HFFc6 (cell line): ENCODE results near the gene B3GAT1. TPM values are rescaled to one million over a fixed set of nuclear protein-coding genes. Genes with fewer than 3 reads are reported as not detected.
"Not testable (repeated sequence)": the region's sequence is repeated elsewhere in the genome, so short reads cannot be mapped to it uniquely, and the experiment has no call there.

Experiments
- DNase-seq: peaks from one replicate; pipeline ENCODE4 v3.0.0-alpha.2; 2018
- H3K27ac Mint-ChIP-seq: 2 replicates; pipeline ENCODE4 v1.8.0; 2020; ENCODE audit warnings: mild to moderate bottlenecking, mixed read lengths
- H3K27me3 Mint-ChIP-seq: 2 replicates; pipeline ENCODE4 v1.8.0; 2021; ENCODE audit warnings: mild to moderate bottlenecking, moderate library complexity, mixed read lengths; ENCODE audit not compliant: insufficient read depth
- H3K36me3 Mint-ChIP-seq: 2 replicates; pipeline ENCODE4 v1.8.0; 2021; ENCODE audit warnings: low read depth, mixed read lengths
- H3K4me1 Mint-ChIP-seq: 2 replicates; pipeline ENCODE4 v1.8.0; 2020; ENCODE audit warnings: low read depth, mixed read lengths
- H3K4me3 Mint-ChIP-seq: 2 replicates; pipeline ENCODE4 v1.8.0; 2020; ENCODE audit warnings: mild to moderate bottlenecking, moderate library complexity, mixed read lengths
- H3K9me3 Mint-ChIP-seq: 2 replicates; pipeline ENCODE4 v1.8.0; 2020; ENCODE audit warnings: mild to moderate bottlenecking, mixed read lengths
- CTCF ChIP-seq: fragments of 200-600 bp; sonication (generic); IDR thresholded peaks from 2 replicates; pipeline ENCODE4 v1.5.0; 2021; ENCODE audit warnings: antibody characterized with exemption, mild to moderate bottlenecking
- long read RNA-seq: library from polyadenylated mRNA; unstranded; transcript quantifications from one replicate; pipeline ENCODE4 v2.0.0, GENCODE V29; 2019
- total RNA-seq, 6 experiments: library from RNA; stranded (reverse); fragmentation: NEBNext Ultra II Directional; extraction: Animal tissue kit (Norgen Biotek cat#: 25700); gene quantifications; 2 replicates in 1 of 6; 3 replicates in 5 of 6; pipeline ENCODE4 v1.2.3, GENCODE V29; 2021

B3GAT1 gene, protein sequence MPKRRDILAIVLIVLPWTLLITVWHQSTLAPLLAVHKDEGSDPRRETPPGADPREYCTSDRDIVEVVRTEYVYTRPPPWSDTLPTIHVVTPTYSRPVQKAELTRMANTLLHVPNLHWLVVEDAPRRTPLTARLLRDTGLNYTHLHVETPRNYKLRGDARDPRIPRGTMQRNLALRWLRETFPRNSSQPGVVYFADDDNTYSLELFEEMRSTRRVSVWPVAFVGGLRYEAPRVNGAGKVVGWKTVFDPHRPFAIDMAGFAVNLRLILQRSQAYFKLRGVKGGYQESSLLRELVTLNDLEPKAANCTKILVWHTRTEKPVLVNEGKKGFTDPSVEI
- not detected for total RNA-seq
- long read RNA-seq = 0 reads

- Mint-ChIP-seq H3K27me3 (peaks cover 13% of the 10 kb centered on the region), H3K9me3 (peaks cover 4% of the 10 kb centered on the region; the same call in 1 of the 2 replicates), H3K4me3 (no peak within 1 kb of the TSS), H3K4me1 (no peaks in the 10 kb centered on the region), H3K27ac (no peak within 1 kb of the TSS), H3K36me3 (peaks cover 6% of the 10 kb centered on the region; the same call in 1 of the 2 replicates)
- no peak for DNase-seq
- TF ChIP-seq CTCF = no peak
These were observed at the start of gene B3GAT1 for GRCh38 chr11:134412203-134413042. Gene B3GAT1, minus strand, starts transcription at chr11:134412242. Its CDS starts 24,583 bp downstream, at chr11:134387659.

DNA sequence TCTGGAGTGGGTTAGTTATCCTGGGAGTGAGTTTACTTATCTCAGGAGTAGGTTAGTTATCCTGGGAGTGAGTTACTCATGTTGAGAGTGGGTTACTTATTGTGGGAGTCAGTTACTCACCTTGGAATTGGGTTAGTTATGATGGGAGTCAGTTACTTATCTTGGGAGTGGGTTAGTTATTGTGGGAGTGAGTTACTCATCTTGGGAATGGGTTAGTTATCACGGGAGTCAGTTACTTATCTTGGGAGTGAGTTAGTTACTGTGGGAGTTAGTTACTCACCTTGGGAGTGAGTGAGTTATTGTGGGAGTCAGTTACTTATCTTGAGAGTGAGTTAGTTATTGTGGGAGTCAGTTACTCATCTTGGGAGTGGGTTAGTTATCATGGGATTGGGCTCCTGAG is 49.6 kb upstream of the B3GAT1 start:
- peaks cover 46% of the 10 kb centered on the region for H3K9me3 Mint-ChIP-seq

DNA sequence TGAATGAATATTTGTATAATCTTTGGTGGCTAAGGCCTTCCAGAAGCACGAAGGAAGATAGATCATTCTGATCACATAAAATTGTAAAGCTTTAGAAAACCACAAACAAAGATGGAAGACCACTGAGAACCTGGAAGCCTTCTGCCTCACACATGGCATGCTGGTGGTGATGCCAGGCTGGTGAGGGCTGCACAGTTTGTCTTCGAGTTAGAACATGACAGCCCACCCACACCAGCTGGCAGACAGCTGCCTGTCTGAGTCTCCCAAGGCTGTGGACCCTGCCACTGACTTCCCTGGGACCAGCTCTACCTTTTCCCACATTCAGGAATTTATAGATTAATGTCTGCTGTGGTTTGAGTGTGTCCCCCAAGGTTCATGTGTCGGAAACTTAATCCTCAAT is 48.8 kb upstream of the B3GAT1 start:
- DNase-seq = no peak
- no peak for TF ChIP-seq CTCF
- H3K27me3 Mint-ChIP-seq = peaks cover 4% of the 10 kb centered on the region; the same call in 1 of the 2 replicates
- no peaks in the 10 kb centered on the region for H3K36me3 Mint-ChIP-seq
- H3K9me3 Mint-ChIP-seq = peaks cover 53% of the 10 kb centered on the region
- H3K27ac Mint-ChIP-seq = no peak overlapping the region
- no peaks in the 10 kb centered on the region for H3K4me1 Mint-ChIP-seq
- H3K4me3 Mint-ChIP-seq = no peak overlapping the region

More for the DNA sequence above, 49.6 kb upstream of the B3GAT1 start:
- Mint-ChIP-seq H3K4me1 (no peaks in the 10 kb centered on the region), H3K36me3 (no peaks in the 10 kb centered on the region), H3K27ac (no peak overlapping the region), H3K27me3 (peaks cover 2% of the 10 kb centered on the region; the same call in 1 of the 2 replicates), H3K4me3 (no peak overlapping the region)
- TF ChIP-seq CTCF = no peak
- DNase-seq = no peak

- Mint-ChIP-seq H3K4me1 (no peaks in the 10 kb centered on the region), H3K4me3 (no peak overlapping the region), H3K9me3 (peaks cover 61% of the 10 kb centered on the region), H3K27ac (no peak overlapping the region), H3K36me3 (peaks cover 2% of the 10 kb centered on the region; the same call in 1 of the 2 replicates), H3K27me3 (peaks cover 5% of the 10 kb centered on the region; the same call in 1 of the 2 replicates)
- DNase-seq = no peak
- no peak for TF ChIP-seq CTCF
These were observed 48.1 kb upstream of the B3GAT1 start for GRCh38 chr11:134460062-134460561.

DNA sequence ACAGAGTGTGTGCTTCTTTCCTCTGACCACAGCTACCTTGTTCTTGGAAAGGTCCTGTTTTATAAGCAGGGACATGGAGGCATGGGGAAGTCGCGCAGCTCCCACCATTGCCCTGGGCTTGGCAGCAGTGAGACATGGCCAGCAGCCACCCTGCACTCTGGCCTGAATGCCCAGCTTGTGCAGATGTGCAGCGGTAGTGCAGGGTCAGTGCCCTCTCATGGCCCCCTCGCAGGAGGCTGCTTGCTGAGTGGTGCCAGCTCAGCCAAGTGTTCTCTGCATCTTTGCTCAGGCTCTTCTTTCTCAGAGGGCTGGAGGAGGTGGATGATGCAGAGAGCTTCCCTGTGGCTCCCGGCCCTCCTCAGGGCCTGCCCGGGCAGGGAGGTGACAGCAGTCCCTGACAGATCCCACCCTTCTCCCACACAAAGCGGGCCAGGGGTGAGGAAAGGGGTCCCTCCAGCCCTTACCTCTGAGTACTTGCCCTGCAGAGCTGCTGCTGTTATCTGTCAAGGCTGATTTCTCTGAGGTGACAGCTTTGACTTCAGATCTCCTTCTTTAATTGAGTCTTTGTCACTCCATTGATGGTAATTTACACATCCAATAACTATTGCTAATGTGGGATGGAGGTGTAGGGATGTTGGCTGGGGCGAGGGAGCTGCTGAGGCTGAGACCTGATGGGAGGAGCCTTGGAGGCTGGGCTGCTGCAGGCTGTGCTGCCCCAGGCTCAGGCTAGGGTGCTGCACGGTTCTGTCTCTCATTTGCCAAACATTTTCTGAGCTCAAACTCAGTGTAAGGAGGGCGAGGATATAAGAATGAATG is 47.4 kb upstream of the B3GAT1 start:
- Mint-ChIP-seq H3K4me1 (no peaks in the 10 kb centered on the region), H3K27me3 (peaks cover 6% of the 10 kb centered on the region), H3K4me3 (no peak overlapping the region), H3K36me3 (peaks cover 7% of the 10 kb centered on the region; the same call in 1 of the 2 replicates), H3K9me3 (peaks cover 62% of the 10 kb centered on the region), H3K27ac (no peak overlapping the region)
- TF ChIP-seq CTCF = no peak
- no peak for DNase-seq

- H3K36me3 Mint-ChIP-seq, H3K27me3 Mint-ChIP-seq, H3K4me1 Mint-ChIP-seq, DNase-seq, H3K27ac Mint-ChIP-seq, H3K4me3 Mint-ChIP-seq: not testable (repeated sequence)
- peaks cover 82% of the 10 kb centered on the region for H3K9me3 Mint-ChIP-seq
These were observed 45.5 kb upstream of the B3GAT1 start for GRCh38 chr11:134457411-134458007.
